Spleen (tissue), 11 donors: Measurements from ENCODE around the gene CCL17. TPM values are rescaled to one million over a fixed set of nuclear protein-coding genes. Genes with fewer than 3 reads are reported as not detected.

ENCODE experiments used
- DNase-seq: peaks from one replicate; pipeline ENCODE4 v3.0.0-alpha.2; 2020
- H3K27ac ChIP-seq, 8 donors: fragments of 200-600 bp; sonication (generic) in 7 of 8; 1 replicate in 4 of 8; 2 replicates in 4 of 8; pipeline versions ENCODE4 v1.5.0 to v1.8.0; 2016 to 2021; ENCODE audit warnings: inconsistent platforms in 4 of 8, mild to moderate bottlenecking in 4 of 8, moderate library complexity in 1 of 8
- H3K27me3 ChIP-seq, 7 donors: fragments of 200-600 bp; sonication (generic) in 6 of 7; replicated peaks in 1 of 7; 1 replicate in 4 of 7; 2 replicates in 3 of 7; pipeline versions ENCODE4 v1.5.0 to v1.8.0; 2016 to 2021; ENCODE audit warnings: inconsistent platforms in 3 of 7, mild to moderate bottlenecking in 1 of 7
- H3K36me3 ChIP-seq, 6 donors: fragments of 200-600 bp; sonication (generic) in 5 of 6; 1 replicate in 4 of 6; 2 replicates in 2 of 6; pipeline versions ENCODE4 v1.5.0 to v1.8.0; 2016 to 2021; ENCODE audit warnings: inconsistent platforms in 2 of 6
- H3K4me1 ChIP-seq, 6 donors: fragments of 200-600 bp; sonication (generic) in 5 of 6; 1 replicate in 3 of 6; 2 replicates in 3 of 6; pipeline versions ENCODE4 v1.5.0 to v1.8.0; 2016 to 2021; ENCODE audit warnings: inconsistent platforms in 3 of 6
- H3K4me3 ChIP-seq, 8 donors: fragments of 200-600 bp; sonication (generic) in 7 of 8; 1 replicate in 4 of 8; 2 replicates in 4 of 8; pipeline versions ENCODE4 v1.5.0 to v1.8.0; 2016 to 2021; ENCODE audit warnings: inconsistent platforms in 4 of 8, mild to moderate bottlenecking in 4 of 8, moderate library complexity in 2 of 8
- H3K9me3 ChIP-seq, 8 donors: fragments of 200-600 bp; sonication (generic) in 7 of 8; 1 replicate in 4 of 8; 2 replicates in 4 of 8; pipeline versions ENCODE4 v1.5.0 to v1.8.0; 2016 to 2021; ENCODE audit warnings: inconsistent platforms in 4 of 8
- POLR2A ChIP-seq, 3 donors: fragments of 450-650 bp; IDR thresholded peaks; one replicate each; pipeline ENCODE4 v1.5.1; 2017; ENCODE audit warnings: antibody characterized with exemption in 3 of 3, mild to moderate bottlenecking in 1 of 3
- POLR2AphosphoS5 ChIP-seq, 3 donors: sonication (generic); formaldehyde crosslinking; IDR thresholded peaks; one replicate each; pipeline ENCODE4 v1.5.1; 2017; ENCODE audit warnings: antibody characterized with exemption in 3 of 3
- WGBS, 5 donors: extraction: QIAGEN DNeasy Blood & Tissue Kit in 3 of 5; methylation state at CpG; one replicate each; pipeline versions ENCODE4 v1.1.5 to v1.1.7; 2013 to 2018; 5-methylcytosine and 5-hydroxymethylcytosine counted together
- intact Hi-C: fragments of 100-400 bp; cut with DNase I; formaldehyde crosslinking; loops from one replicate; pipeline ENCODE4 v1.15.0; 2023; ENCODE audit warnings: low total_unique reads
- polyA plus RNA-seq, 3 donors: library from polyadenylated mRNA; stranded (reverse); fragments of 200-250 nt; gene quantifications; one replicate each; pipeline ENCODE4 v1.2.1, GENCODE V29; 2013
- total RNA-seq, 7 donors: library from RNA; depleted of rRNA in 3 of 7; stranded (reverse); fragments of >200 nt in 3 of 7; fragmentation: NEBNext Ultra II Directional in 4 of 7; extraction: Animal tissue kit (Norgen Biotek cat#: 25700) in 4 of 7; gene quantifications; one replicate each; pipeline versions ENCODE4 v1.1.0 to v1.2.1, GENCODE V29; 2016 to 2021
- TF ChIP-seq, protein P1 (sequence below), 11 experiments: fragments of 200-600 bp in 7 of 11; fragments of 450-650 bp in 4 of 11; sonication (generic) in 4 of 11; IDR thresholded peaks in 8 of 11; conservative IDR thresholded peaks in 3 of 11; 1 replicate in 7 of 11; 2 replicates in 4 of 11; pipeline versions ENCODE4 v1.4.0 to v1.8.0; 2016 to 2021; ENCODE audit warnings: antibody characterized with exemption in 11 of 11, inconsistent platforms in 4 of 11, mild to moderate bottlenecking in 1 of 11
- donor health status: healthy with polysubstance abuse.
- donor health status: DM: no; HTN: no; CAD: no; lungs with moderate emphysema.
- donor health status: DM: no; HTN: no; CAD: no.
- donor health status: Bipolar disorder and iron deficiency.
- donor health status: healthy.
- donor health status: DM: no; HTN: no; CAD: no.
- donor health status: DM: yes; HTN: yes; CAD: no.

Gene CCL17
- total and polyA plus RNA-seq, 10 donors: 0.29 to 4.0 (median 2.0) TPM; not detected in 4

DNA sequence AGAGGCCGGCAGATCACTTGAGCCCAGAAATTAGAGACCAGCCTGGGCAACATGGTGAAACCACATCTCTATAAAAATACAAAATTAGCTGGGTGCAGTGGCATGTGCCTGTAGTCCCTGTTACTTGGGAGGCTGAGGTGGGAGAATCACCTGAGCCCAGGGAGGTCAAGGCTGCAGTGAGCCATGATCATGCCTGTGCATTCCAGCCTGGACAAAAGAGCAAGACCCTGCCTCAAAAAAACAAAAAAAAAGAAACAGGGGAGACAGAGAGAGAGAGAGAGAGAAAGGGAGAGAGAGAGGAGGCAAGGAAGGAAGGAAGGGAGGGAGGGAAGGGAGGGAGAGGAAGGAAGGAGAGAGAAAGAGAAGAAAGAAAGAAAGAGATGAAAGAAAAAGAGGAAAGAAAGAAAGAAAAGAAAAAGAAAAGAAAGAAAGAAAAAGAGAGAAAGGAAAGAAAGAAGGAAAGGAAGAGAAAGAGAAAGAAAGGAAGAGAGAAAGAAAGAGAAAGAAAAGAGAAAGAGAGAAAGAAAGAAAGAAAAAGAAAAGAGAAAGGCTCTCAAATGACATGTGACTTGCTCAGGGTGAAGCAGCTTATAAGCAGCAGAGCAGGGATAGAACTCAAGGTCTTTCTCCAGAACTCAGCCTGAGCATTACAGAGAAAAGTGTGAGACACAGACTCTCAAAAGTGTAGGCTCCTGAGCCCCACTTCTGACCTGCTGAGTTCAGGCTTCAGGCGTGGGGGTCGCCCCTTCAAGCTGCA, 16.8 kb upstream of the CCL17 start:
- WGBS, 5 donors: 70 to 87% (median 85%) methylated on average over 3 of the region's 3 CpGs
- H3K4me3 ChIP-seq: no peak overlapping the region
- peaks cover 0 to 18% (median 12%) of the 10 kb centered on the region in 6 donors for H3K4me1 ChIP-seq
- H3K27me3 ChIP-seq: no peaks in the 10 kb centered on the region
- H3K36me3 ChIP-seq: no peaks in the 10 kb centered on the region
- no peak for DNase-seq
- no peak overlapping the region for H3K27ac ChIP-seq
- no peaks in the 10 kb centered on the region for H3K9me3 ChIP-seq
- TF ChIP-seq, protein P1, sequence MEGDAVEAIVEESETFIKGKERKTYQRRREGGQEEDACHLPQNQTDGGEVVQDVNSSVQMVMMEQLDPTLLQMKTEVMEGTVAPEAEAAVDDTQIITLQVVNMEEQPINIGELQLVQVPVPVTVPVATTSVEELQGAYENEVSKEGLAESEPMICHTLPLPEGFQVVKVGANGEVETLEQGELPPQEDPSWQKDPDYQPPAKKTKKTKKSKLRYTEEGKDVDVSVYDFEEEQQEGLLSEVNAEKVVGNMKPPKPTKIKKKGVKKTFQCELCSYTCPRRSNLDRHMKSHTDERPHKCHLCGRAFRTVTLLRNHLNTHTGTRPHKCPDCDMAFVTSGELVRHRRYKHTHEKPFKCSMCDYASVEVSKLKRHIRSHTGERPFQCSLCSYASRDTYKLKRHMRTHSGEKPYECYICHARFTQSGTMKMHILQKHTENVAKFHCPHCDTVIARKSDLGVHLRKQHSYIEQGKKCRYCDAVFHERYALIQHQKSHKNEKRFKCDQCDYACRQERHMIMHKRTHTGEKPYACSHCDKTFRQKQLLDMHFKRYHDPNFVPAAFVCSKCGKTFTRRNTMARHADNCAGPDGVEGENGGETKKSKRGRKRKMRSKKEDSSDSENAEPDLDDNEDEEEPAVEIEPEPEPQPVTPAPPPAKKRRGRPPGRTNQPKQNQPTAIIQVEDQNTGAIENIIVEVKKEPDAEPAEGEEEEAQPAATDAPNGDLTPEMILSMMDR (IDR thresholded peaks at IDR 0.05 in 8 of 11, conservative IDR thresholded peaks at IDR 0.05 in 3 of 11): no peak
- TF ChIP-seq POLR2A (IDR thresholded peaks at IDR 0.05) (no peak), POLR2AphosphoS5 (IDR thresholded peaks at IDR 0.05) (no peak)
- intact Hi-C loops: no loop called here

DNA sequence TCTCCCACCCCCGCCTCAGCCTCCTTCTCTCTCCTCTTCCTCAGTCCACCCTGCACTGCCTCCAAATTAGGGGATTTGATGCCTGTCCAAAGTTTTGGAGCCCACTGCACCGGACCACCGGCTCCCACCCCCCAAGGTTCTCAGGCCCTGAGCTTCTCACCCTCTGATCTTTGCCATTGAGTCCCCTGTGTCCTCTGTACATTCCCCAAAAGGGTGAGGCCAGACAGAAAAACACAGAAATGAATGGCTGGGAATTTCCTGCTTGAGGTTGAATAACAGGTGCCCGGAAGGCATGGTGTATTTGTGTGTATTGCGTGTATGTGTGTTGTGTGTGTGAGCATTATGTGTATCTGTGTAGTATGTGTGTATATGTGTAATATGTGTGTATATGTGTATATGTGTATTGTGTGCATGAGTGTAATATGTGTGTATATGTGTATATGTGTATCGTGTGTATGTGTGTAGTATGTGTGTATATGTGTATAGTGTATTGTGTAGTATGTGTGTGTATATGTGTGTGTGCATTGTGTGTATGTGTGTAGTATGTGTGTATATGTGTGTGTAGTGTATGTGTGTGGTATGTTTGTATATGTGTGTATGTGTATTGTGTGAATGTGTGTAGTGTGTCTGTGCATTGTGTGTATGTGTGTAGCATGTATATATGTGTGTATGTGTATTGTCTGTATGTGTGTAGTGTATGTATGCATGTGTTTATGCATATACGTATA, 16.0 kb upstream of the CCL17 start:
- Histone ChIP-seq H3K4me3 (no peak overlapping the region), H3K4me1 (peaks cover 0 to 18% (median 12%) of the 10 kb centered on the region in 6 donors), H3K9me3 (no peaks in the 10 kb centered on the region), H3K27me3 (no peaks in the 10 kb centered on the region), H3K36me3 (no peaks in the 10 kb centered on the region), H3K27ac (no peak overlapping the region)
- no peak for TF ChIP-seq POLR2AphosphoS5 (IDR thresholded peaks at IDR 0.05)
- no peak for TF ChIP-seq POLR2A (IDR thresholded peaks at IDR 0.05)
- TF ChIP-seq, protein P1 (IDR thresholded peaks at IDR 0.05 in 8 of 11, conservative IDR thresholded peaks at IDR 0.05 in 3 of 11): no peak
- intact Hi-C loops: no loop called here
- DNase-seq: peak; percentile 33
- 65 to 85% (median 74%) methylated on average over 7 of the region's 7 CpGs for WGBS, 5 donors

DNA sequence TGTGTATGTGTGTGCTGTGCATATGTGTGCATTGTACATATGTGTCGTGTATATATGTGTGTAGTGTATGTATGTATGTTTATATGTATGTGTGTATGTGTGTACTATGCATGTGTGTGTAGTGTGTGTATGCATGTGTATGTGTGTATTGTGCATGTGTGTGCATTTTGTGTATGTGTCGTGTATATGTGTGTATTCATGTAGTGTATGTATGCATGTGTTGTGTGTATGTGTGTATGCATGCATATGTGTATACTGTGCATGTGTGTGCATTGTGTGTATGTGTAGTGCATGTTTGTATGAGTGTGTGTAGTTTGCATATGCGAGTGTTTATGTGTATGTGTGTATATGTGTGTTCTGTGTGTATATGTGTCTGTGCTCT, 15.5 kb upstream of the CCL17 start:
- H3K4me3 ChIP-seq: no peak overlapping the region
- intact Hi-C loops: no loop called here
- H3K36me3 ChIP-seq: no peaks in the 10 kb centered on the region
- no peaks in the 10 kb centered on the region for H3K27me3 ChIP-seq
- no peaks in the 10 kb centered on the region for H3K9me3 ChIP-seq
- H3K4me1 ChIP-seq: peaks cover 0 to 13% (median 7%) of the 10 kb centered on the region in 6 donors
- no peak overlapping the region for H3K27ac ChIP-seq
- DNase-seq: no peak
- WGBS, 5 donors: 90 to 96% (median 94%) methylated on average over 3 of the region's 3 CpGs
- TF ChIP-seq, protein P1 (IDR thresholded peaks at IDR 0.05 in 8 of 11, conservative IDR thresholded peaks at IDR 0.05 in 3 of 11): no peak
- no peak for TF ChIP-seq POLR2A (IDR thresholded peaks at IDR 0.05)
- no peak for TF ChIP-seq POLR2AphosphoS5 (IDR thresholded peaks at IDR 0.05)

DNA sequence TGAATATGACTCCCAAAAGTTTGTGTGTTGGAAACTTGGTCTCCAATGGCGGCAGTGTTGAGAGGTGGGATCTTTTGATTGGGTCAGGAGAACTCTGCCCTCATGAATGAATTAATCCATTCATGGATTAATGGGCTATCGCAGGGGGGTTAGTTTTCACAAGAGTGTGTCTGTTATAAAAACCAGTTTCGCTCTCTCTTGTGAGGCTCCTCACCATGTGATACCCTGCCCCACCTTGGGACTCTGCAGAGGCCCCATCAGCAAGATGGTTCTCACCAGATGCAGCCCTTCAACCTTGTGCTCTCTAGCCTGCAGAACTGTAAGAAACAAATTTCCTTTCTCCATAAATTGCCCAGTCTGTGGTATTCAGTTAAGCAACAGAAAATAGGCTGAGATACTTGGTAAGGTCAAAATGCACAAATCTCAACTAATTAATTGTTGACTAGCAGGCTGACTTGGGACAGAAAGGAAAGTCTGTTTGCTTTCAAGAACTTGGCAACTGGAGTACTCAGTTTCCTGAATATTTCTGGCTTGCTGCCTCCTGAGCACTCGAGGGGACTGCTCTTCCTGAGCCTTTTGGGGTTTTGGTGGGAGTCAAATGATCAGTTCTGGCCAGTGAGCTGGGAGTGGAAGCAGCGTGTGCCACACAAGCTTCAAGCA, 13.8 kb upstream of the CCL17 start:
- H3K27me3 ChIP-seq: no peaks in the 10 kb centered on the region
- TF ChIP-seq, protein P1 (IDR thresholded peaks at IDR 0.05 in 8 of 11, conservative IDR thresholded peaks at IDR 0.05 in 3 of 11): no peak
- TF ChIP-seq POLR2A (IDR thresholded peaks at IDR 0.05) (no peak), POLR2AphosphoS5 (IDR thresholded peaks at IDR 0.05) (no peak)
- intact Hi-C loops: no loop called here
- 62 to 70% (median 66%) methylated on average over 5 of the region's 5 CpGs for WGBS, 5 donors
- no peak overlapping the region for H3K4me3 ChIP-seq
- no peaks in the 10 kb centered on the region for H3K36me3 ChIP-seq
- no peaks in the 10 kb centered on the region for H3K9me3 ChIP-seq
- no peak overlapping the region for H3K27ac ChIP-seq
- peak; percentile 20 for DNase-seq
- H3K4me1 ChIP-seq: no peaks in the 10 kb centered on the region
